ENCODE data around the gene OSR1. TPM values are rescaled to one million over a fixed set of nuclear protein-coding genes. Genes with fewer than 3 reads are reported as not detected.

OSR1 gene
- polyA plus RNA-seq, 3 donors: not detected

- peak overlapping the region; percentile 96 to 99 (median 98) for H3K27ac Mint-ChIP-seq
- peaks cover 19 to 22% of the 10 kb centered on the region in 2 donors for H3K36me3 Mint-ChIP-seq
- H3K9me3 ChIP-seq (replicated peaks in 1 of 2; ENCODE audit: control insufficient read depth in 1 of 2, insufficient read depth in 1 of 2, low read length in 2 of 2): peaks cover 7 to 18% of the 10 kb centered on the region in 2 donors
- peak overlapping the region; percentile 89 to 93 for H3K27ac ChIP-seq (ENCODE audit: low read depth in 1 of 2, low read length in 2 of 2)
- peak; percentile 98 to 99 (median 98) for DNase-seq
- H2AFZ ChIP-seq (ENCODE audit: insufficient read depth, low read depth, low read length, poor library complexity, severe bottlenecking): peak overlapping the region; percentile 89
- H4K20me1 ChIP-seq (ENCODE audit: insufficient read depth, low read length): no peaks in the 10 kb centered on the region
- H3K4me2 ChIP-seq (replicated peaks; ENCODE audit: extremely low read depth, low read length, poor library complexity, severe bottlenecking): peak overlapping the region; percentile 84
- 3% methylated on average over 72 of the region's 76 CpGs for WGBS (ENCODE audit: insufficient coverage)
- H3K4me3 ChIP-seq (replicated peaks in 1 of 3; ENCODE audit: low read depth in 2 of 3, low read length in 3 of 3): peak overlapping the region; percentile 53 to 95 (median 82)
- peaks cover 2 to 26% (median 14%) of the 10 kb centered on the region in 7 donors for H3K9me3 Mint-ChIP-seq
- peaks cover 4% of the 10 kb centered on the region for H3K79me2 ChIP-seq (ENCODE audit: insufficient read depth, low read length)
- peaks cover 38 to 47% (median 46%) of the 10 kb centered on the region in 3 donors for H3K27me3 Mint-ChIP-seq (ENCODE audit: low read depth in 3 of 3)
- intact Hi-C loops (cut with micrococcal nuclease): loop anchor here (5.0 to 10.0 kb wide), 3 partner anchors 554 to 786 kb away; partner anchors contain the start of genes TTC32 (in 2 of the 2), LAPTM4A (in 1 of the 2) and RDH14 (in 1 of the 2)
- no peaks in the 10 kb centered on the region for H3K36me3 ChIP-seq (replicated peaks in 1 of 2; ENCODE audit: control insufficient read depth in 1 of 2, insufficient read depth in 2 of 2, low read length in 2 of 2)
- peak overlapping the region; percentile 94 to 98 for H3K4me3 Mint-ChIP-seq
- H3K4me1 ChIP-seq (ENCODE audit: control insufficient read depth in 1 of 2, insufficient read depth in 2 of 2, low read length in 2 of 2): peaks cover 34 to 36% of the 10 kb centered on the region in 2 donors
- TF ChIP-seq CTCF (IDR thresholded peaks at IDR 0.05): no peak
- peaks cover 29 to 44% of the 10 kb centered on the region in 2 donors for H3K27me3 ChIP-seq (ENCODE audit: control insufficient read depth in 2 of 2, insufficient read depth in 2 of 2, low read length in 2 of 2)
- peak overlapping the region; percentile 89 for H3K9ac ChIP-seq (ENCODE audit: insufficient read depth, low read length, poor library complexity, severe bottlenecking)
- peaks cover 32% of the 10 kb centered on the region for H3K4me1 Mint-ChIP-seq
Observed at GRCh38 chr2:19347619-19348562, 10.5 kb downstream of the OSR1 start.

GRCh38 chr2:19346983-19347618 lies 11.3 kb downstream of the OSR1 start:
- peaks cover 28% of the 10 kb centered on the region for H3K4me1 Mint-ChIP-seq

More at GRCh38 chr2:19346983-19347618, 11.3 kb downstream of the OSR1 start:
- H2AFZ ChIP-seq (ENCODE audit: insufficient read depth, low read depth, low read length, poor library complexity, severe bottlenecking): peak overlapping the region; percentile 89
- Mint-ChIP-seq H3K27me3 (ENCODE audit: low read depth in 3 of 3) (peaks cover 31 to 40% (median 38%) of the 10 kb centered on the region in 3 donors), H3K9me3 (peaks cover 2 to 18% (median 9%) of the 10 kb centered on the region in 7 donors), H3K36me3 (peaks cover 18% of the 10 kb centered on the region in 2 donors), H3K4me3 (peak overlapping the region; percentile 94 to 98), H3K27ac (peak overlapping the region; percentile 96 to 99 (median 98))
- peak overlapping the region; percentile 53 to 95 (median 82) for H3K4me3 ChIP-seq (replicated peaks in 1 of 3; ENCODE audit: low read depth in 2 of 3, low read length in 3 of 3)
- H3K4me2 ChIP-seq (replicated peaks; ENCODE audit: extremely low read depth, low read length, poor library complexity, severe bottlenecking): peak overlapping the region; percentile 84
- peak overlapping the region; percentile 89 for H3K9ac ChIP-seq (ENCODE audit: insufficient read depth, low read length, poor library complexity, severe bottlenecking)
- no peak for TF ChIP-seq CTCF (IDR thresholded peaks at IDR 0.05)
- intact Hi-C loops (cut with micrococcal nuclease): loop anchor here (5.0 to 10.0 kb wide), 3 partner anchors 555 to 785 kb away; partner anchors contain the start of genes TTC32 (in 2 of the 2), LAPTM4A (in 1 of the 2) and RDH14 (in 1 of the 2)
- peaks cover 21 to 36% of the 10 kb centered on the region in 2 donors for H3K27me3 ChIP-seq (ENCODE audit: control insufficient read depth in 2 of 2, insufficient read depth in 2 of 2, low read length in 2 of 2)
- H3K36me3 ChIP-seq (replicated peaks in 1 of 2; ENCODE audit: control insufficient read depth in 1 of 2, insufficient read depth in 2 of 2, low read length in 2 of 2): no peaks in the 10 kb centered on the region
- peaks cover 31 to 32% of the 10 kb centered on the region in 2 donors for H3K4me1 ChIP-seq (ENCODE audit: control insufficient read depth in 1 of 2, insufficient read depth in 2 of 2, low read length in 2 of 2)
- peaks cover 2 to 11% of the 10 kb centered on the region in 2 donors for H3K9me3 ChIP-seq (replicated peaks in 1 of 2; ENCODE audit: control insufficient read depth in 1 of 2, insufficient read depth in 1 of 2, low read length in 2 of 2)
- no peaks in the 10 kb centered on the region for H4K20me1 ChIP-seq (ENCODE audit: insufficient read depth, low read length)
- 0% methylated on average over 2 of the region's 6 CpGs for WGBS (ENCODE audit: insufficient coverage)
- H3K79me2 ChIP-seq (ENCODE audit: insufficient read depth, low read length): peaks cover 4% of the 10 kb centered on the region
- peak in 2 of 3 donors; percentile 21 to 54 for DNase-seq
- H3K27ac ChIP-seq (ENCODE audit: low read depth in 1 of 2, low read length in 2 of 2): peak overlapping the region; percentile 89 to 93
